GM18951 (cell line): Measurements from ENCODE around the gene LDB2.

Source experiments
- POLR2A ChIP-seq: IDR thresholded peaks from 4 replicates; pipeline ENCODE4 v1.6.1; 2011; ENCODE audit warnings: mild to moderate bottlenecking; ENCODE audit not compliant: insufficient read length, insufficient read depth; ENCODE audit errors: extremely low read depth
- in situ Hi-C: fragments of 300-500 bp; cut with MboI; formaldehyde crosslinking; loops from one replicate; pipeline ENCODE4 v1.12.0; 2022; ENCODE audit warnings: low sequenced_read_pairs, mixed read lengths, inconsistent platforms; ENCODE audit not compliant: unreplicated experiment

The LDB2 gene

DNA sequence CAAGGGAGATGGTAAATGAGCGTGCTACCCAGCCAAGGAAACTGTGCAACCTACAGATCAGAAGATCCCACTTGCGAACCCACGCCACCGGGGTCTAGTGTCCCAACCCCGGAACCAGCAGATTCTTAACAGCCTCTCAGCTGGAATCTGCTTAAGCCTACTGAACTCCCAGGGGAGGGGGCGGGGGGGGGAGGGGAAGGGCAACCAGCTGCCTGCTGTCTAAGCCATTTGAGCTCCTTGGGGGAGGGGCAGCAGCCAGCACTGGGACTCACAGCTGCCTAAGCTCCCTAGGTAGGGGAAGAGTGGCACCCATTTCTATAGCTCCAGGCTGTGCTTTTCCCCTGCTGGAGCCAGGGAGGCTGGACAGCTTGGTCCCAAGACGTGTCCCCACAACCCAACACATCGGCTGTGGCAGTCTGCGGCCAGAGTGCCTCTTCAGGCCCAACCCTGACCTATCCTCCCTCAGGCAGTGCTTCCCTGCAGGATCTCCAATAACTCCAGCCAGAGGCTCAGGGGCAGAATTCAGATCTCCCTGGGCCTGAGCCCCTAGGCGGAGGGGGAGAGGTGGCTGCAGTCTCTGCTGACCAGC lies 289.2 kb downstream of the LDB2 start:
- TF ChIP-seq POLR2A: no peak
- in situ Hi-C loops: no loop called here

DNA sequence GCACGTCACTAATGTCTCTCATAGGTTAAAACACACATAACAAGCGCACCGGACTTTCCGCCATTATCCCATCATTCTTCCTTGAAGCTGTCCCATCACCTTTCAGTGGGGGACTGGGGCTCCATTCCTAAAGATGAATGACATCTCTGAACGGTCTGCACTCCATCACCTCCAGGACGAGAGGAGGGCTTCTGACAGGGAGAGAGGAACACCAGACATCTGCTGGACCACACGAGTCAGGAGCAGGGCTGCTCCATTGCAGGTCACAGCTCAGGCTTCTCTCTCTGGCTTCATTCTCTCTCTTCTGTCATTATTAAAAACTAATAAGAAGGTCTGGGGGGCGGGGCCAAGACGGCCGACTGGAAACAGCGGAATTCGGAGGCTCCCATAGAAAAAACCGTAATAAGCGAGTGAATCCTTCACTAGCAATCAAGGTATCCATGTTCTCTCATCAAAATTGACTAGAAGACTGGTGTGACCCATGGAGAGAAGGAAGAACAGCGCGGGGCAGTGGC lies 289.8 kb downstream of the LDB2 start:
- in situ Hi-C loops: no loop called here
- no peak for TF ChIP-seq POLR2A

DNA sequence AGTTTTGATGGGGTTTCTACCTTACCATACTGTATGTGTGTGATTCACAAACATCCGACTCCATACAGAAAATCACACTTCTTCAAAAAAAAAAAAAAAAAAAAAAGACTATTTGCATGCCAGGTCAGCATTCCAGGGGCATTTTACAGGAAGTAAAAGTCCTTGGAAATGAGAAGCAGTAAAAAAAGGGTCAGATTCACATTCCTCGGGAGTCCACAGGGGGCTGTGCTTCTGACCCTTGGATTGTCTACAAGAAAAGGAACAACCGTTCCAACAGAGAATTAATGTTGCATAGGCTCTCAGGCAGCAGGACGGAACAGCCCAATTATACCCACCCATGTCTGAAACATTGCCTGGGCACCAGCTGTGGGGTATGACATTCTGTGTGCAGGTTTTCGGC lies 290.3 kb downstream of the LDB2 start:
- in situ Hi-C loops: no loop called here
- no peak for TF ChIP-seq POLR2A

DNA sequence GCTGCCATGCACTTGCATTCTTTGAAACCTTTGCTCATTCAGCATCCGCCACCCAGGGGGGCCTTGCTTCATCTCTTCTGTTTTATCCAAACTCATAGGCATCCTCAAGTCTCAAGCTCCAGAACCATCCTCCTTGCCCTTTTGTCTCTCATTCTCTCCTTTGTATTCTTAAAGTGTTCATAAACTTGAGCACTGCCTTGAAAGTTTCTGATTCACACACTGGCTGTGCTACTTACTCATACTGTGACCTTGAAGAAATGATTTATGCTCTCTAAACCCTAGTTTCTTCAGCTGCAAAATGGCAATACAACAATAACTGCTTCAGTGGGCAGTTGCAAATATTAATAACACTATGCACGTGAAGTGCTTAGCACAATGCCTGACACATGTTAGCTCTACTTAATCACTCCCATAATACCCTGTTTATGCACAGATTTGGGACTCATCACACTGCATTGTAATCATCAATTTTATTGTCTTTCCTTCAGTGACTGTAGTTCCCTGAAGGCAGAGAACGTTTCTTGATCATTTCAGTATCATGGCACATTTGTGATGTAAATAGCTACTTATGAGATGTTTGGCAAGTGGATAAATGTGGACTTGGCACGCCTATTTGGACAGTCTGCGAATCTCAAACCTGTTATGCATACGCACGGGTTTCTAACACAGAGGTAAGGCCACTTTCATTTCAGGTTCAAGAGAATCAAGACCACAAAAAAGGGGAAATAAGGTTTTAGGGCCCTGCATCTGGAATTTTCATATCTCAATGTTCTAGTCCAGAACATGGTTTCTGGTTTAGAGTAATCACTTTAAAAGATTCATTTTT lies 291.0 kb downstream of the LDB2 start:
- in situ Hi-C loops: no loop called here
- TF ChIP-seq POLR2A: no peak

- TF ChIP-seq POLR2A: no peak
- in situ Hi-C loops: no loop called here
Measured at GRCh38 chr4:16606691-16607090, 291.8 kb downstream of the LDB2 start.

GRCh38 chr4:16603178-16603577 lies 295.3 kb downstream of the LDB2 start:
- in situ Hi-C loops: no loop called here
- no peak for TF ChIP-seq POLR2A

DNA sequence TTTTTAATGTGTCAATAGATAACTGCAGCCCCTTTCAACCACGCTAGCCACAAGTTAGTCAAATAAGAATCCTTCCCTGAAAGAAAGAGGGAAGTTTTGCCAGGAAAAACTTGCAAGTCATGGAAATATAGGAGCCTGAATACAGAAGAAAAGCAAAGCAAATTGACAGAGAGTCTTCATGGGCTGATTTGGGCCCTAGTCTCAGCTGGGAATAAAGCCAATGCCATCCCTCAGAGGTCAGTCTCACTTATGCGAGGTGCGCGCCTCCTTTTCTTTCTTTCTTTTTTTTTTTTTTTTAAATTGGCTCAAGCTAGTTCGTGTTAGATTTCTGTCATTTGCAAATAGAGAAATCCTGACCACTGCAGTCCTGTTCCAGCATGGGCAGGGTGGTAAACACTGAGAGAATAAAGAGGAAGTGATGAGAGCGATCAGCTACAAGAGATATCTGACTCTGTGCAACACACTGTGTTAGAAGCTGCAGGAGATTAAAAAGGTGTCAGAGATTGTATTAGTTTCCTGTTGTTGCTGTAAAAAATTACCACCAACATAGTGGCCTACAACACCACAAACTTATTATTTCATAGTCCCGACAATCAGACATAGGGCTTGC lies 299.7 kb downstream of the LDB2 start:
- in situ Hi-C loops: no loop called here

GRCh38 chr4:16597845-16598596 lies 300.4 kb downstream of the LDB2 start:
- in situ Hi-C loops: no loop called here

More for the DNA sequence above, 299.7 kb downstream of the LDB2 start:
- no peak for TF ChIP-seq POLR2A

GRCh38 chr4:16597443-16597842 lies 301.0 kb downstream of the LDB2 start:
- in situ Hi-C loops: no loop called here
- TF ChIP-seq POLR2A: no peak

More at GRCh38 chr4:16597845-16598596, 300.4 kb downstream of the LDB2 start:
- TF ChIP-seq POLR2A: no peak

DNA sequence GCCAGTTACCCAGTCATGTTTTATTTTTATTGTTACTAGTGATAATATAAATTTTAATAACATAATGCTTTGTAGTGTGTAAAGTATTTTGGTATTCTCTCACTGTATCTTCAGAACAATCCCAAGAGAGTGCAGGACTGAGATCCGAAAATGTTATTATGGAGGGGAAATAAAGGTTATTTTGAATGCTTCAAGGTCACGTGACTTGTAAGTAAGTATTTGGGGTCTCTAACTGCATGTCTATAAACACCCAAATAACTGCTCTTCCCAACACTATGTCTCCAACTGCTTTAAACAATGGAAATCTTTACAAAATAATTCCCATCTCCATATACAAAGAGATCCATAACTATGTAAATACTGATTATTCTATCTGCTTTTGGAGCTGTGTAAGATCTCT lies 302.2 kb downstream of the LDB2 start:
- no peak for TF ChIP-seq POLR2A
- in situ Hi-C loops: no loop called here

- in situ Hi-C loops: no loop called here
- TF ChIP-seq POLR2A: no peak
Measured at GRCh38 chr4:16594128-16594527, 304.3 kb downstream of the LDB2 start.

DNA sequence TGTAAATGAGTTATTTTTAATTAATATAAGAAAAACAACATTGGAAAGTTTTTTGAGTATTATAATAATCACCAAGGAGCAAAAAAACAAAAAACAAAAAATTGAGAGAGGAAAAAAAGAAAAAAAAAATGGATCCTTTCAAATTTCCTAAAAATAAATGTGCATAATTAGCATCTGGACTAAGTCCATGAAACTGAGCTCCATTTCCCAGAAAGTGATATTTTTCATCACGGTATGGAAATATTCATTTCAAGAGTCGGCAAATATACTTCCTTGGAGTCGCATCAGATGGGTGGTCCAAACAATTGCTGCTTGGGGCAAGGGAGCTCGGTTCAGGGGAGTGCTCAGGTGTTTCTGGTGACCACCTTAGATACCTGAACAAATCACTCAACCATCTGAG lies 305.1 kb downstream of the LDB2 start:
- in situ Hi-C loops: no loop called here
- TF ChIP-seq POLR2A: no peak

- in situ Hi-C loops: no loop called here
- TF ChIP-seq POLR2A: no peak
Measured at GRCh38 chr4:16591272-16591826, 307.1 kb downstream of the LDB2 start.

DNA sequence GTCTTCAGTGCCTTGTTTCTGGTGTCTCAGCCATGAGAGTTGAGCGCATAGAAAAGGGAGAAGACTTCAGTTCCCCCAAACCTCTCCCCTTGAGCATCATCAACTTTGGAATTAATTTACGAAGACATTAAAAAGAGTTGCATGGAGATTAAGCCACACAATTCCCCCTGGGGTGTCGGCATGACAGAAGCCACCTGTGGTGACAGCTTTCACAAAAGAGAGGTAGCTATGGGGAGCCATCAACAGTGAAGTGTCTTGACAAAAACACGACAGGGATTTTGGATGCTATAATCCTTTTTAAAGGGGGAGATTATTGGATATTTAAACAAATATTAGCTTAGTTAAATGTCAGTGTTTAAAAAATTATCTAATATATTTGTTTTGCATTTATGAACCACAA lies 307.6 kb downstream of the LDB2 start:
- in situ Hi-C loops: no loop called here
- TF ChIP-seq POLR2A: no peak
